Common myeloid progenitor, CD34-positive (primary cell): Measurements from ENCODE around the gene ZNF516.

ENCODE experiments used
- CTCF ChIA-PET: fragments of 350-600 bp; sonication (Branson Sonifier 250); formaldehyde crosslinking; loops from one replicate; lab custom pipeline; 2021; ENCODE audit warnings: antibody characterized with exemption; lab: Charles Lee
- POLR2A ChIA-PET: fragments of 350-600 bp; sonication (Branson Sonifier 250); formaldehyde crosslinking; loops from one replicate; lab custom pipeline; 2021; ENCODE audit warnings: antibody characterized with exemption; lab: Charles Lee
- DNase-seq, 3 donors: peaks; one replicate each; pipeline versions ENCODE4 v3.0.0 to v3.0.0-alpha.2; 2013
- H3K27ac ChIP-seq, 2 experiments: 1 replicate in 1 of 2; 2 replicates in 1 of 2; pipeline ENCODE4 v1.7.0; 2013; ENCODE audit warnings: inconsistent platforms in 2 of 2, low read length in 2 of 2, mild to moderate bottlenecking in 2 of 2, low read depth in 1 of 2, moderate library complexity in 1 of 2; ENCODE audit not compliant: severe bottlenecking in 2 of 2, insufficient read depth in 1 of 2, poor library complexity in 1 of 2
- H3K27me3 ChIP-seq, 5 experiments: replicated peaks in 2 of 5; 1 replicate in 3 of 5; 2 replicates in 2 of 5; pipeline versions ENCODE4 v1.6.1 to v1.7.0; 2013; ENCODE audit warnings: low read length in 4 of 5, mild to moderate bottlenecking in 2 of 5, moderate library complexity in 2 of 5, inconsistent platforms in 1 of 5; ENCODE audit not compliant: insufficient read depth in 5 of 5, control insufficient read depth in 4 of 5
- H3K36me3 ChIP-seq, 4 experiments: 1 replicate in 2 of 4; 2 replicates in 2 of 4; pipeline versions ENCODE4 v1.6.1 to v1.7.0; 2013; ENCODE audit warnings: low read length in 3 of 4, control low read depth in 1 of 4, mild to moderate bottlenecking in 1 of 4; ENCODE audit not compliant: control insufficient read depth in 4 of 4, insufficient read depth in 4 of 4
- H3K4me1 ChIP-seq, 4 experiments: 1 replicate in 3 of 4; 2 replicates in 1 of 4; pipeline versions ENCODE4 v1.6.1 to v1.7.1; 2013; ENCODE audit warnings: low read length in 3 of 4, mild to moderate bottlenecking in 3 of 4, control low read depth in 1 of 4, inconsistent platforms in 1 of 4, moderate library complexity in 1 of 4; ENCODE audit not compliant: control insufficient read depth in 4 of 4, insufficient read depth in 4 of 4; ENCODE audit errors: control extremely low read depth in 1 of 4
- H3K4me3 ChIP-seq, 7 experiments: 1 replicate in 4 of 7; 2 replicates in 3 of 7; pipeline versions ENCODE4 v1.5.1 to v1.7.0; 2013; ENCODE audit warnings: mild to moderate bottlenecking in 7 of 7, low read length in 6 of 7, moderate library complexity in 6 of 7, inconsistent platforms in 2 of 7, low read depth in 2 of 7, control low read depth in 1 of 7; ENCODE audit not compliant: insufficient read depth in 4 of 7, control insufficient read depth in 1 of 7; ENCODE audit errors: extremely low read depth in 1 of 7
- H3K9me3 ChIP-seq, 5 experiments: 1 replicate in 4 of 5; 2 replicates in 1 of 5; pipeline versions ENCODE4 v1.6.1 to v1.7.1; 2013; ENCODE audit warnings: low read length in 4 of 5, mild to moderate bottlenecking in 2 of 5, inconsistent platforms in 1 of 5, low read depth in 1 of 5, moderate library complexity in 1 of 5; ENCODE audit not compliant: control insufficient read depth in 4 of 5, insufficient read depth in 2 of 5; ENCODE audit errors: control extremely low read depth in 1 of 5
- WGBS: methylation state at CpG from one replicate; pipeline ENCODE4 v1.1.5; 2013; ENCODE audit not compliant: insufficient coverage; 5-methylcytosine and 5-hydroxymethylcytosine counted together

ZNF516 gene

GRCh38 chr18:76447258-76447890, 47.7 kb downstream of the ZNF516 start:
- H3K27me3 ChIP-seq = no peaks in the 10 kb centered on the region
- CTCF ChIA-PET = interaction anchor here (1.4 to 1.5 kb wide), 2 partner anchors 9 to 11 kb away, joined by 4 read pairs; no protein-coding TSS in a partner anchor
- peaks cover 0 to 10% (median 7%) of the 10 kb centered on the region in 4 experiments for H3K36me3 ChIP-seq
- WGBS = 97% methylated on average over 20 of the region's 21 CpGs
- no peak overlapping the region for H3K4me3 ChIP-seq
- DNase-seq = no peak
- H3K9me3 ChIP-seq = peaks cover 0 to 1% (median 0%) of the 10 kb centered on the region in 5 experiments
- peaks cover 20 to 46% (median 34%) of the 10 kb centered on the region in 4 experiments for H3K4me1 ChIP-seq
- POLR2A ChIA-PET = no interaction called here
- H3K27ac ChIP-seq = no peak overlapping the region

DNA sequence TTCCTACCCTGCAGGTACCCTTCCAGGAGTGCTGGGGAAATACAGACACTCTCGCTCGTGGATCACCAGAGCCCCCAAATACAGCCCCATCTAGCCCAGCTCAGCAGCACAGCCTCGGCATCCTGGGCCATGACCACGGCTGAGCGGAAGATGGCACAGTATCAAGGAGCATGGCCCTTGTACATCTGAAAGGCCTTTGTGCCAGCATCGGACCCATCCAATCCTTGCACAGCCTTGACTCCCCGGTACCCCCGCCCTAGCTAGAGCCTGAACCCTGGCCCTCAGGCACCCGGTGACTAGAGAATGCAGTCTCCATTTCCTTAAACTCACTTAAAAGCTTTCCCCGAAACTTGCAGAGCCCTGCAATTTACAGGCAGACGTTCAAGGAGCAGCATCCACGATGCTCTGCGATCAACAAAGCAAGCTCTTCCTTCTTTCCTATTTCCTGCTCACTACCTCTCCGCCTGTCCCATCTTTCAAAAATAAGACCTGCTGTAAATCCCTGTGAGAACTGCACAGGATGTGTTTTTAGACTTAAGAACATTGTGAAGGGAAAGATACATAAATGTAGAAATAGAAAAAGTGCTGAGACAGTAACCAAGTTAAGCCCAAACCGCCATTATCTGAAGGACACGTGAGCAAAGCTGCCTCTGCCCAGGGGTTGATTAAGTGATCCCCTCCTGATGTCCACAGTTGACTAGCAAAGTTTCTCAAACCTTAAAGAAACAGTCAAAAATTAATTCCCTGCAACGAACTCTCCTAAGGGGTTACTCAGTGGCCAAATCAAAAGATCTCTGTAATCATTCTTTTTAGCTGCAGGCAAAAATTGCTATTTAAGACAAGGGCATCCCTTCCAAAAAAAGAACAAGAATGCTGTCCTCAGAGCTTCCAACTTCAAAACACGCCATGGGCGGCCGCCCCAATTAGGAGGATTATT, 48.5 kb downstream of the ZNF516 start:
- CTCF ChIA-PET = interaction anchor here (0.9 to 1.5 kb wide), 4 partner anchors 9 to 37 kb away, joined by 3 to 4 read pairs (median 4); no protein-coding TSS in a partner anchor
- H3K4me1 ChIP-seq = peaks cover 13 to 38% (median 30%) of the 10 kb centered on the region in 4 experiments
- no peak overlapping the region for H3K4me3 ChIP-seq
- peaks cover 0 to 1% (median 0%) of the 10 kb centered on the region in 5 experiments for H3K9me3 ChIP-seq
- H3K27ac ChIP-seq = no peak overlapping the region
- no peaks in the 10 kb centered on the region for H3K27me3 ChIP-seq
- 95% methylated on average over 17 of the region's 20 CpGs for WGBS
- POLR2A ChIA-PET = no interaction called here
- DNase-seq = no peak
- H3K36me3 ChIP-seq = peaks cover 2 to 18% (median 12%) of the 10 kb centered on the region in 4 experiments

DNA sequence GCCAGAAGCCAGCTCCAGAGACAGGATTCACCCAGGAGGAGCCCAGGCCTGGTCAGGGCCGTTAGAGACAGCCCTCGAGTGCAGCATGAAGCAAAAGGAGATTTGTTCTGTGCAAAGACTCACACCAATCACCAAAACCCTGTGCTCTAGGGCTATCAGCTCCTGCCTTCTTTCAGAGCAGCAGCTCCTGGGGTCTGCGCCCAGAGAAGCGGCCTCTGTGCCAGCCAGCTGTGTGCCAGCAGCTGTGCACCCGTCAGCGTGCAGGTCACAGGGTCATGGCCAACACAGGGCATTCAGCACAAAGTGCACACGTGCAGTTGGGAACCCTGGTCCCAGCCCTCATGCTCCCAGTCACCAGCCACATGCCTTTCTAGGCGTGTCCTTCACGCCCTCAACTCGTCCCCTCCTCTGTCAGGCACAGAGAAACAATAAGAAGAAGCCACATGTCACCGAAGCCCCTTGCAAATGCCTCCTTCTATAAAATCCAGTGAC, 49.3 kb downstream of the ZNF516 start:
- H3K27ac ChIP-seq = no peak overlapping the region
- no peak overlapping the region for H3K4me3 ChIP-seq
- WGBS = 88% methylated on average over 7 of the region's 11 CpGs
- no peaks in the 10 kb centered on the region for H3K27me3 ChIP-seq
- H3K4me1 ChIP-seq = peaks cover 11 to 31% (median 24%) of the 10 kb centered on the region in 4 experiments
- ChIA-PET POLR2A (no interaction called here), CTCF (interaction anchor here (0.9 to 1.5 kb wide), 3 partner anchors 9 to 37 kb away, joined by 3 to 4 read pairs (median 4); no protein-coding TSS in a partner anchor)
- DNase-seq = no peak
- H3K9me3 ChIP-seq = peaks cover 0 to 1% (median 0%) of the 10 kb centered on the region in 5 experiments
- H3K36me3 ChIP-seq = peaks cover 4 to 25% (median 18%) of the 10 kb centered on the region in 4 experiments

DNA sequence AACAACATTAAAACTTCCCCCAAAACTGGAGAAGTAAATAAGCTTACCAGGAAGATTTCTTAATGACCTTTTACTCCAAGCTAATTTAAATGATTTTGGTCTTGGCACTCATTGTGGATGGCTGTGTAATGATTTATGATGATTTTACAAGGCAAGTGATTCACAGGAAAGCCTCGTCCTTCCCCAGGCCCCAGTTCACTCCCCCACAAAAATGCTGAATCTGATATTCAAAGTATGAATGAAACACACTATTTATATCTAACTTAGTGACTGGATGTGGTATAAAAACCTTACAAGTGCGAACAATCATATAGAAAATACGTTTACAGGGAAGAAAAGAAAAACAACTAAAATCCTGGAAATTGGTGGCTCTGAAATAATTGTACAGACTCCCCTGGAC, 49.8 kb downstream of the ZNF516 start:
- ChIA-PET POLR2A (no interaction called here), CTCF (no interaction called here)
- no CpG with 5 or more reads among the region's 3 CpGs for WGBS
- no peak overlapping the region for H3K4me3 ChIP-seq
- peak in 1 of 3 donors; percentile 19 for DNase-seq
- H3K27me3 ChIP-seq = no peaks in the 10 kb centered on the region
- peaks cover 4 to 29% (median 21%) of the 10 kb centered on the region in 4 experiments for H3K36me3 ChIP-seq
- H3K27ac ChIP-seq = no peak overlapping the region
- H3K4me1 ChIP-seq = peaks cover 7 to 27% (median 19%) of the 10 kb centered on the region in 4 experiments
- peaks cover 0 to 1% (median 0%) of the 10 kb centered on the region in 5 experiments for H3K9me3 ChIP-seq

DNA sequence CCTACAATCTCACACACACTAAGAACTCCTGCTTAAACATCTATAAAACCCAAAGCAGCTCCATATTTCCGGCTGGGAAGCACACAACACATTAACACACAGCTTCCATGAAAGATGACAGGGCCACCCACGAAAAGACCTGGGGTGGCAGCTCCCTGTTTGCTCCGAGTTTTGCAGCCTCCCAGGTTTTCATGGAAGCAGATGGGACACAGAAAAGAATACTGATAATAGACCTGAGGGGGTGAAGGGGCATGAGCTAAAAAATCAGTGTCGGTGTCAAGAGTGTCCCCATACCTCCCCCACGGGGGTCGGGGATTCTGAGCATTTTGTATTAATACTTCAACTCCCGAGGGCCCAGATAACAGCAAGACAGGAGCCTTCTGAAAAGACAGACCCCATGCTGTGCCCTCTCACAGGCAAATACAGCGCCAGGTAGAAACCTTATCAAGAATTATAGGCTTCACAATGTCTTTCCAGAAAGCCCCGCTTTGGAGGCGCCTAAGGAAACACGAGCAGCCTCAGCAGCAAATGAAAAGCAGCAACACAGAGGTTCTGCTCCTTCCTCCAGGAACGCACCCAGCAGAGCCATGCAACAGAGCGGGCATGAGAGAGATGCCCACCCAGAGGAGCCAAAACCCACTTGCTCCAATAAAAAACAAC, 50.5 kb downstream of the ZNF516 start:
- Histone ChIP-seq H3K27me3 (no peaks in the 10 kb centered on the region), H3K36me3 (peaks cover 4 to 34% (median 25%) of the 10 kb centered on the region in 4 experiments), H3K4me1 (peaks cover 7 to 21% (median 14%) of the 10 kb centered on the region in 4 experiments), H3K4me3 (no peak overlapping the region), H3K9me3 (peaks cover 0 to 1% (median 0%) of the 10 kb centered on the region in 5 experiments), H3K27ac (no peak overlapping the region)
- CTCF ChIA-PET = interaction anchor here (1.2 to 2.1 kb wide), 3 partner anchors 10 to 535 kb away, joined by 3 to 5 read pairs (median 3); no protein-coding TSS in a partner anchor
- DNase-seq = no peak
- WGBS = 98% methylated on average over 10 of the region's 13 CpGs
- POLR2A ChIA-PET = no interaction called here

- peaks cover 0 to 1% (median 0%) of the 10 kb centered on the region in 5 experiments for H3K9me3 ChIP-seq
- 99% methylated on average over 15 of the region's 18 CpGs for WGBS
- peaks cover 7 to 17% (median 9%) of the 10 kb centered on the region in 4 experiments for H3K4me1 ChIP-seq
- no peaks in the 10 kb centered on the region for H3K27me3 ChIP-seq
- POLR2A ChIA-PET = no interaction called here
- no peak for DNase-seq
- H3K36me3 ChIP-seq = peaks cover 4 to 34% (median 26%) of the 10 kb centered on the region in 4 experiments
- H3K4me3 ChIP-seq = no peak overlapping the region
- no peak overlapping the region for H3K27ac ChIP-seq
- CTCF ChIA-PET = interaction anchor here (1.2 to 2.1 kb wide), 5 partner anchors 10 to 536 kb away, joined by 3 to 5 read pairs (median 3); no protein-coding TSS in a partner anchor
These were observed 51.3 kb downstream of the ZNF516 start for GRCh38 chr18:76443519-76444445.
